ENCODE data around the gene MEIS3. TPM values are rescaled to one million over a fixed set of nuclear protein-coding genes. Genes with fewer than 3 reads are reported as not detected.

MEIS3 gene
- total RNA-seq, 2 experiments from 2014 or later: 0.47 TPM; not detected in 1

DNA sequence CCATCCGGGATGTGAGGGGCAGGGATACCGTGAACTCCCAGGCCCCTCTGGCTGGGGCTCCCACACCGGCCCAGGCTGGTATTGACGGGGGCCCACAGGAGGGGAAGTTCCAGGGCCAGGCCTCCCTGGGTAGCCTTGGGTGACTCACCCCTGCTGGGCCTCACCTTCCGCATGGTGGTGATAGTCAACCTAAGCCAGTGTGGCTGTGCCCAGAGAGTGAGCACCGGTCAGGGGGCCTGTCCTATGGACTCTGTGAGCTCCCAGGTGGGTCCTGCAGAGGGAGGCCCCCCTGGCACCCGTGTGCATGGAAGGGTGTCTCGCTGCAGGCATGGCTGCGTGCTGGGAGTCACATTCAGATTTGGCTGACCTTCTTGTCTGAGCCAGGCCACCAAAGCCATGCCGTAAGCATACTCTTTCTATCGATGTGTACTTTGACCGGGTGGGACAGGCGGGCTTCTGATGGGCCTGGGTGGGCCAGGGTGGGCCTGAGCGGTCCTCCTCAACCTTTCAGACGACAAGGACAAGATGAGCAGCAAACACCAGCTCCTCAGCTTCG is 42.7 kb downstream of the MEIS3 start:
- POLR2A ChIA-PET: no interaction called here
- H3K36me3 Mint-ChIP-seq (ENCODE audit: low read depth): peaks cover 71% of the 10 kb centered on the region

DNA sequence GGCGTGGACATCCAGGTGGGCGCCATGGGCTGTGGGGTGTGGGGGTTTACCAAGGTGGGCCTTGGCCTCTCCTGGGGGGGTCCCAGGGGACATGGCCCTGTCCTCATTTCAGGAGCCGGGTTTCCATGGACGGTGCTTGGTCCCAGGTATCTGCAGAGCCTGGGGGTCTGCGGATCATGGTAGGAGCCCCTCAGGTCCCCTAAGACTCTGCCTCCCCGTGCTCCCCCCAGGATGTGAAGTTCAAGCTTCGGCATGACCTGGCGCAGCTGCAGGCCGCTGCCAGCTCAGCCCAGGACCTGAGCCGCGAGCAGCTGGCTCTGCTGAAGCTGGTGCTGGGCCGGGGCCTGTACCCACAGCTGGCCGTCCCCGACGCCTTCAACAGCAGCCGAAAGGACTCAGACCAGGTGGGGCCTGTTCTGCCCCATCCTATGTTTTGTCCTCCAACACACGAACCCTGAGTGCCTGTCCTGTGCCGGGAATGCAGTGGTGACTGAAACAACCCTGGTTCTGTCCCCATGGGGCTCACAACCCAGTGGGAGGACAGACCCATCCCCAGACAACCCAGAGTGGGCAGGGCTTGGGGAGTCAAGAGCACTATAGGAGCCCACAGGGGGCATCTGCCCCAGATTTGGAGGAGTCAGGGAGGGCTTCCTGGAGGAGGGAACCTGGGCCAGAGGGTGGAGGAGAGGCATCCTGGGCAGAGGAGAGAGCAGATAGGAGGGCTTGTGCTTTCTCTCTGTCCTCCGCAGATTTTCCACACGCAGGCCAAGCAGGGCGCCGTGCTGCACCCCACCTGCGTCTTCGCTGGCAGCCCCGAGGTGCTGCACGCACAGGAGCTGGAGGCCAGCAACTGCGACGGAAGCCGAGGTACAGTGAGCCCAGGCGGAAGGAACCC is 43.4 kb downstream of the MEIS3 start:
- Mint-ChIP-seq H3K4me3 (no peak overlapping the region), H3K27ac (no peak overlapping the region), H3K27me3 (no peaks in the 10 kb centered on the region), H3K36me3 (ENCODE audit: low read depth) (peaks cover 67% of the 10 kb centered on the region), H3K4me1 (ENCODE audit: low read depth) (peaks cover 7% of the 10 kb centered on the region), H3K9me3 (no peaks in the 10 kb centered on the region)
- DNase-seq (no peak), ATAC-seq (ENCODE audit: poor library complexity) (no peak)
- POLR2A ChIA-PET: no interaction called here
- TF ChIP-seq, protein P1, sequence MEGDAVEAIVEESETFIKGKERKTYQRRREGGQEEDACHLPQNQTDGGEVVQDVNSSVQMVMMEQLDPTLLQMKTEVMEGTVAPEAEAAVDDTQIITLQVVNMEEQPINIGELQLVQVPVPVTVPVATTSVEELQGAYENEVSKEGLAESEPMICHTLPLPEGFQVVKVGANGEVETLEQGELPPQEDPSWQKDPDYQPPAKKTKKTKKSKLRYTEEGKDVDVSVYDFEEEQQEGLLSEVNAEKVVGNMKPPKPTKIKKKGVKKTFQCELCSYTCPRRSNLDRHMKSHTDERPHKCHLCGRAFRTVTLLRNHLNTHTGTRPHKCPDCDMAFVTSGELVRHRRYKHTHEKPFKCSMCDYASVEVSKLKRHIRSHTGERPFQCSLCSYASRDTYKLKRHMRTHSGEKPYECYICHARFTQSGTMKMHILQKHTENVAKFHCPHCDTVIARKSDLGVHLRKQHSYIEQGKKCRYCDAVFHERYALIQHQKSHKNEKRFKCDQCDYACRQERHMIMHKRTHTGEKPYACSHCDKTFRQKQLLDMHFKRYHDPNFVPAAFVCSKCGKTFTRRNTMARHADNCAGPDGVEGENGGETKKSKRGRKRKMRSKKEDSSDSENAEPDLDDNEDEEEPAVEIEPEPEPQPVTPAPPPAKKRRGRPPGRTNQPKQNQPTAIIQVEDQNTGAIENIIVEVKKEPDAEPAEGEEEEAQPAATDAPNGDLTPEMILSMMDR (IDR thresholded peaks at IDR 0.05): no peak
- intact Hi-C loops (cut with DNase I, micrococcal nuclease): no loop called here
- H3K36me3 ChIP-seq (ENCODE audit: insufficient read depth, low read length): peaks cover 82% of the 10 kb centered on the region
- no peaks in the 10 kb centered on the region for H3K27me3 ChIP-seq (ENCODE audit: control insufficient read depth in 1 of 2, insufficient read depth in 2 of 2, low read length in 2 of 2)
- peaks cover 2% of the 10 kb centered on the region for H3K4me1 ChIP-seq (ENCODE audit: insufficient read depth, low read length)
- H3K27ac ChIP-seq (ENCODE audit: low read depth in 1 of 2, low read length in 2 of 2): no peak overlapping the region
- no peaks in the 10 kb centered on the region for H3K9me3 ChIP-seq (ENCODE audit: control insufficient read depth in 1 of 2, insufficient read depth in 1 of 2, low read length in 2 of 2)
- H3K4me3 ChIP-seq (ENCODE audit: low read length): no peak overlapping the region
- CTCF ChIA-PET: no interaction called here

More for the DNA sequence above, 42.7 kb downstream of the MEIS3 start:
- H3K27ac Mint-ChIP-seq: no peak overlapping the region
- Histone ChIP-seq H3K27ac (ENCODE audit: low read depth in 1 of 2, low read length in 2 of 2) (no peak overlapping the region), H3K4me3 (ENCODE audit: low read length) (no peak overlapping the region), H3K36me3 (ENCODE audit: insufficient read depth, low read length) (peaks cover 84% of the 10 kb centered on the region), H3K9me3 (ENCODE audit: control insufficient read depth in 1 of 2, insufficient read depth in 1 of 2, low read length in 2 of 2) (no peaks in the 10 kb centered on the region), H3K27me3 (ENCODE audit: control insufficient read depth in 1 of 2, insufficient read depth in 2 of 2, low read length in 2 of 2) (no peaks in the 10 kb centered on the region), H3K4me1 (ENCODE audit: insufficient read depth, low read length) (peaks cover 10% of the 10 kb centered on the region)
- TF ChIP-seq, protein P1 (IDR thresholded peaks at IDR 0.05): no peak
- DNase-seq: peak in 1 of 14 experiments; percentile 39
- CTCF ChIA-PET: no interaction called here
- intact Hi-C loops (cut with DNase I, micrococcal nuclease): no loop called here
- no peaks in the 10 kb centered on the region for H3K27me3 Mint-ChIP-seq
- H3K9me3 Mint-ChIP-seq: no peaks in the 10 kb centered on the region
- ATAC-seq (ENCODE audit: poor library complexity): no peak
- no peak overlapping the region for H3K4me3 Mint-ChIP-seq
- peaks cover 11% of the 10 kb centered on the region for H3K4me1 Mint-ChIP-seq (ENCODE audit: low read depth)

DNA sequence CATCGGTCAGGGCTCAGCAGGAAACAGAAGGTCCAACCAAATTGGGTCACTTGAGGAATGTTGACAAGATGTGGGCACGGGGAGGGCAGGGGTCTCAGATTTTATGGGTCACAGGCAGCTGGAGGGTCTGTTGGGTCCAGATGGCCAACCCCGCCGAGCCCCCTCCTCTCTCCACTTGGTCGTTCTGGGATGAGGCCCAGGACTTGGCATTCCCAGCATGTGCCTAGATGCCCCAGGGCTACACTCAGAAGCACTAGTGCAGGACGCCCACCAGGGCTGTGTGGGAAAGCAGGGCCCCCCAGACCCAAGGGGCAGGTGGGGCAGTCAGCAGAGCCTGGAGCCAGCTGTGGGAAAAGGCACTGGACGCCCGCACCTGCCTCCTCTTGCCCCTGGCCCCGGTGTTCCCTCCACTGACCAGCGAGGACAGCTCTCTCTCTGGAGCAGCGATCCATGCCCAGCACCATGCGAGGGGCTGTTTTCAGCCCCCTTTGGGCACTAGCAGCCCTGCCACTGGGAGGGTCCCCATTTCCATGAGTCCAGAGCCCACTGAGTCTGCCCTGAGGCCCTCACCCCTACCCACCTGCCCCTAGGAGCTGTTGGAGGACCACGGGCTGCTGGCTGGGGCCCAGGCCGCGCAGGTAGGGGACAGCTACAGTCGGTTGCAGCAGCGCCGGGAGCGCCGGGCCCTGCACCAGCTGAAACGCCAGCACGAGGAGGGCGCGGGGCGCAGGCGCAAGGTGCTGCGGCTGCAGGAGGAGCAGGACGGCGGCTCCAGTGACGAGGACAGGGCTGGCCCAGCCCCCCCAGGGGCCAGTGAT is 44.2 kb downstream of the MEIS3 start:
- H3K4me3 ChIP-seq (ENCODE audit: low read length): no peak overlapping the region
- peaks cover 63% of the 10 kb centered on the region for H3K36me3 Mint-ChIP-seq (ENCODE audit: low read depth)
- H3K36me3 ChIP-seq (ENCODE audit: insufficient read depth, low read length): peaks cover 80% of the 10 kb centered on the region
- no peaks in the 10 kb centered on the region for H3K4me1 ChIP-seq (ENCODE audit: insufficient read depth, low read length)
- DNase-seq (no peak), ATAC-seq (ENCODE audit: poor library complexity) (no peak)
- POLR2A ChIA-PET: no interaction called here
- intact Hi-C loops (cut with DNase I, micrococcal nuclease): no loop called here
- no peak overlapping the region for H3K27ac ChIP-seq (ENCODE audit: low read depth in 1 of 2, low read length in 2 of 2)
- H3K27me3 ChIP-seq (ENCODE audit: control insufficient read depth in 1 of 2, insufficient read depth in 2 of 2, low read length in 2 of 2): no peaks in the 10 kb centered on the region
- CTCF ChIA-PET: no interaction called here
- TF ChIP-seq, protein P1 (IDR thresholded peaks at IDR 0.05): no peak
- no peak overlapping the region for H3K4me3 Mint-ChIP-seq
- H3K27me3 Mint-ChIP-seq: no peaks in the 10 kb centered on the region
- no peak overlapping the region for H3K27ac Mint-ChIP-seq
- H3K9me3 ChIP-seq (ENCODE audit: control insufficient read depth in 1 of 2, insufficient read depth in 1 of 2, low read length in 2 of 2): no peaks in the 10 kb centered on the region
- H3K9me3 Mint-ChIP-seq: no peaks in the 10 kb centered on the region
- peaks cover under 1% of the 10 kb centered on the region for H3K4me1 Mint-ChIP-seq (ENCODE audit: low read depth)

Data from CD4-positive, alpha-beta T cell (primary cell).